Measurements from ENCODE around the gene GTF3C4. TPM values are rescaled to one million over a fixed set of nuclear protein-coding genes. Genes with fewer than 3 reads are reported as not detected.

The GTF3C4 gene
- polyA plus RNA-seq, 1 of the 3 experiments (the other 2 are of a cell fraction), result 2.8 TPM

- no peaks in the 10 kb centered on the region; a peak in 1 of 4 replicates for H3K4me1 ChIP-seq (ENCODE audit: control insufficient read depth in 1 of 2, insufficient read depth in 2 of 2, low read depth in 1 of 2, low read length in 1 of 2)
- ChIA-PET POLR2A (no interaction called here), CTCF (no interaction called here)
- H3K4me3 ChIP-seq (ENCODE audit: low read depth in 2 of 2, low read length in 1 of 2), result no peak overlapping the region
- no peaks in the 10 kb centered on the region for H3K9me3 ChIP-seq
- no peaks in the 10 kb centered on the region for H3F3A ChIP-seq (replicated peaks; ENCODE audit: insufficient read depth)
- no peak for TF ChIP-seq NFIC (IDR thresholded peaks at IDR 0.05; ENCODE audit: borderline replicate concordance)
- TF ChIP-seq IRF3 (IDR thresholded peaks at IDR 0.05; ENCODE audit: low read depth, low read length), result no peak
- TF ChIP-seq MXI1 (IDR thresholded peaks at IDR 0.05; ENCODE audit: low read depth, low read length), result no peak
- TF ChIP-seq POLR2AphosphoS5 (IDR thresholded peaks at IDR 0.05; ENCODE audit: low read depth, low read length), result no peak
- no peak for TF ChIP-seq FOSL2 (IDR thresholded peaks at IDR 0.05; ENCODE audit: borderline replicate concordance, low read depth)
- TF ChIP-seq GABPA (IDR thresholded peaks at IDR 0.05; ENCODE audit: low read depth), result no peak
- no peak for TF ChIP-seq CTCF (IDR thresholded peaks at IDR 0.05)
- no peak for TF ChIP-seq GATA2 (CRISPR knock-in tag; IDR thresholded peaks at IDR 0.05)
- TF ChIP-seq YY1 (IDR thresholded peaks at IDR 0.05; ENCODE audit: low read depth), result no peak
- no peak for TF ChIP-seq EP300 (IDR thresholded peaks at IDR 0.05; ENCODE audit: borderline replicate concordance in 1 of 2, low read depth in 1 of 2, low read length in 1 of 2)
- no peak for TF ChIP-seq MAX (IDR thresholded peaks at IDR 0.05; ENCODE audit: low read depth)
- TF ChIP-seq MEF2A (IDR thresholded peaks at IDR 0.05; ENCODE audit: borderline replicate concordance, low read depth), result no peak
- no peak for TF ChIP-seq REST (IDR thresholded peaks at IDR 0.05; ENCODE audit: low read depth, low read length)
- TF ChIP-seq ZBTB33 (IDR thresholded peaks at IDR 0.05; ENCODE audit: borderline replicate concordance, low read depth), result no peak
- no peak overlapping the region for H3K27ac ChIP-seq (ENCODE audit: low read depth in 2 of 2, low read length in 1 of 2)
- H4K20me1 ChIP-seq (ENCODE audit: insufficient read depth), result peaks cover 3% of the 10 kb centered on the region; the same call in 1 of the 2 replicates
- 92% methylated on average over 7 of the region's 7 CpGs for WGBS (ENCODE audit: low lambda C conversion rate)
- H3K27me3 ChIP-seq (ENCODE audit: insufficient read depth), result no peaks in the 10 kb centered on the region
- no peak overlapping the region for H2AFZ ChIP-seq (ENCODE audit: low read depth)
- H3K36me3 ChIP-seq (replicated peaks in 1 of 2; ENCODE audit: control insufficient read depth in 1 of 2, insufficient read depth in 2 of 2, low read length in 1 of 2), result peaks cover 41 to 73% of the 10 kb centered on the region in 2 experiments
- no peak for DNase-seq
- H3K4me2 ChIP-seq, result no peak overlapping the region
- no peaks in the 10 kb centered on the region for H3K79me2 ChIP-seq (ENCODE audit: insufficient read depth)
- no peaks in the 10 kb centered on the region for H3K9me2 ChIP-seq
- H3K9ac ChIP-seq, result no peak overlapping the region
Measured at GRCh38 chr9:132627106-132627505, 43.2 kb upstream of the GTF3C4 start.
